Measurements from ENCODE around the gene MAVS. TPM values are rescaled to one million over a fixed set of nuclear protein-coding genes. Genes with fewer than 3 reads are reported as not detected.

Gene MAVS
- total and polyA plus RNA-seq, 9 of the 15 experiments (the other 6 are each of a cell fraction or from before 2014, with no cell fraction given) = 1.6 to 22.0 (median 11.3) TPM

GRCh38 chr20:3818155-3819151 is 28.2 kb upstream of the MAVS start (continued):
- TF ChIP-seq NELFE (IDR thresholded peaks at IDR 0.05; ENCODE audit: insufficient read depth, insufficient read length) (no peak), POLR3A (IDR thresholded peaks at IDR 0.05; ENCODE audit: borderline replicate concordance, extremely low read depth, insufficient read depth, insufficient read length) (no peak), ZNF282 (CRISPR knock-in tag; IDR thresholded peaks at IDR 0.05) (no peak), CREM (IDR thresholded peaks at IDR 0.05; ENCODE audit: low read depth) (peak; percentile 64; the same call in 1 of the 2 replicates), NCOA1 (IDR thresholded peaks at IDR 0.05; ENCODE audit: low read depth) (no peak), ETS2 (tag; IDR thresholded peaks at IDR 0.05; ENCODE audit: borderline replicate concordance, poor library complexity, severe bottlenecking) (no peak), ZBTB26 (CRISPR knock-in tag; IDR thresholded peaks at IDR 0.05) (no peak), RUNX1 (IDR thresholded peaks at IDR 0.05; ENCODE audit: low read depth) (no peak), MIER1 (IDR thresholded peaks at IDR 0.05; ENCODE audit: low read depth) (no peak), SMC3 (conservative IDR thresholded peaks at IDR 0.05; ENCODE audit: insufficient read depth, low read depth, low read length) (peak; percentile 43; the same call in 1 of the 2 replicates), NFIX (CRISPR knock-in tag; IDR thresholded peaks at IDR 0.05; ENCODE audit: low read depth) (no peak), HNRNPL (IDR thresholded peaks at IDR 0.05; ENCODE audit: low read depth, low read length) (no peak), ZNF445 (CRISPR knock-in tag; IDR thresholded peaks at IDR 0.05; ENCODE audit: low read depth) (no peak), DNMT1 (IDR thresholded peaks at IDR 0.05) (no peak), PTTG1 (tag; IDR thresholded peaks at IDR 0.05; ENCODE audit: low read depth) (no peak), WHSC1 (IDR thresholded peaks at IDR 0.05; ENCODE audit: low read length) (no peak), ID3 (CRISPR knock-in tag; IDR thresholded peaks at IDR 0.05) (no peak), ID3 (tag; IDR thresholded peaks at IDR 0.05) (peak; percentile 45; the same call in 1 of the 2 replicates), MEF2A (IDR thresholded peaks at IDR 0.05; ENCODE audit: control insufficient read depth, low read depth, low read length) (no peak), RFX1 (IDR thresholded peaks at IDR 0.05) (no peak), ESRRB (CRISPR knock-in tag; IDR thresholded peaks at IDR 0.05; ENCODE audit: borderline replicate concordance) (no peak), ZNF589 (CRISPR knock-in tag; IDR thresholded peaks at IDR 0.05; ENCODE audit: low read depth) (no peak), GATAD2B (IDR thresholded peaks at IDR 0.05; ENCODE audit: borderline replicate concordance) (no peak), HINFP (tag; conservative IDR thresholded peaks at IDR 0.05; ENCODE audit: low read depth) (no peak)
